H9 (cell line): Measurements from ENCODE around the gene NBEA. TPM values are rescaled to one million over a fixed set of nuclear protein-coding genes. Genes with fewer than 3 reads are reported as not detected.

ENCODE experiments used
- DNase-seq: peaks from one replicate; pipeline ENCODE4 v3.0.0-alpha.2; 2017
- H2AFZ ChIP-seq: one replicate; pipeline ENCODE4 v1.6.1; 2013; ENCODE audit warnings: mild to moderate bottlenecking, low read length, control low read depth, moderate library complexity
- H2AK5ac ChIP-seq: 2 replicates; pipeline ENCODE4 v1.6.1; 2013; ENCODE audit warnings: low read length, control low read depth, mixed read lengths; ENCODE audit not compliant: insufficient read length
- H2BK120ac ChIP-seq: one replicate; pipeline ENCODE4 v1.6.1; 2013; ENCODE audit warnings: low read depth, mild to moderate bottlenecking, low read length, control low read depth, inconsistent platforms; ENCODE audit not compliant: poor library complexity, severe bottlenecking
- H2BK12ac ChIP-seq: 2 replicates; pipeline ENCODE4 v1.6.1; 2013; ENCODE audit warnings: low read length, control low read depth, mixed read lengths, low read depth; ENCODE audit not compliant: insufficient read length
- H2BK15ac ChIP-seq: 2 replicates; pipeline ENCODE4 v1.6.1; 2013; ENCODE audit warnings: low read depth, low read length, control low read depth
- H2BK20ac ChIP-seq: one replicate; pipeline ENCODE4 v1.6.1; 2013; ENCODE audit warnings: low read depth, mild to moderate bottlenecking, low read length, control low read depth, inconsistent platforms; ENCODE audit not compliant: poor library complexity, severe bottlenecking
- H2BK5ac ChIP-seq: 2 replicates; pipeline ENCODE4 v1.6.1; 2013; ENCODE audit warnings: low read length, control low read depth, mixed read lengths; ENCODE audit not compliant: insufficient read length
- H3K14ac ChIP-seq: 2 replicates; pipeline ENCODE4 v1.6.1; 2013; ENCODE audit warnings: low read length, control low read depth; ENCODE audit not compliant: insufficient read depth
- H3K18ac ChIP-seq: 2 replicates; pipeline ENCODE4 v1.6.1; 2013; ENCODE audit warnings: low read depth, mild to moderate bottlenecking, mixed read lengths, low read length, control low read depth; ENCODE audit not compliant: insufficient read length
- H3K23ac ChIP-seq: 2 replicates; pipeline ENCODE4 v1.6.1; 2013; ENCODE audit warnings: low read length, control low read depth, mixed read lengths, low read depth; ENCODE audit not compliant: insufficient read length
- H3K23me2 ChIP-seq: 2 replicates; pipeline ENCODE4 v1.6.1; 2013; ENCODE audit warnings: low read depth, mild to moderate bottlenecking, mixed read lengths, low read length, control low read depth; ENCODE audit not compliant: insufficient read length, poor library complexity, severe bottlenecking
- H3K27ac ChIP-seq: 2 replicates; pipeline ENCODE4 v1.5.1; 2013; ENCODE audit warnings: low read length, control low read depth, mixed read lengths, low read depth; ENCODE audit not compliant: insufficient read length
- H3K27me3 ChIP-seq: 2 replicates; pipeline ENCODE4 v1.6.1; 2013; ENCODE audit warnings: low read length, control low read depth, inconsistent platforms; ENCODE audit not compliant: insufficient read depth
- H3K4ac ChIP-seq: 2 replicates; pipeline ENCODE4 v1.6.1; 2013; ENCODE audit warnings: low read depth, mild to moderate bottlenecking, control low read depth, inconsistent platforms, low read length, moderate library complexity
- H3K4me1 ChIP-seq: 2 replicates; pipeline ENCODE4 v1.6.1; 2013; ENCODE audit warnings: low read length, control low read depth, inconsistent platforms; ENCODE audit not compliant: insufficient read depth
- H3K4me2 ChIP-seq: 2 replicates; pipeline ENCODE4 v1.6.1; 2013; ENCODE audit warnings: low read length, control low read depth, mixed read lengths; ENCODE audit not compliant: insufficient read length, insufficient read depth
- H3K56ac ChIP-seq: 2 replicates; pipeline ENCODE4 v1.6.1; 2013; ENCODE audit warnings: low read depth, mild to moderate bottlenecking, mixed read lengths, low read length, control low read depth; ENCODE audit not compliant: insufficient read length
- H3K79me1 ChIP-seq: 2 replicates; pipeline ENCODE4 v1.6.1; 2013; ENCODE audit warnings: low read depth, mild to moderate bottlenecking, moderate library complexity, low read length, control low read depth, inconsistent platforms; ENCODE audit not compliant: insufficient read depth, poor library complexity, severe bottlenecking
- H3K79me2 ChIP-seq: 2 replicates; pipeline ENCODE4 v1.6.1; 2013; ENCODE audit warnings: low read length, control low read depth, inconsistent platforms; ENCODE audit not compliant: insufficient read depth
- H3K9ac ChIP-seq: 2 replicates; pipeline ENCODE4 v1.6.1; 2013; ENCODE audit warnings: low read length, control low read depth, mixed read lengths; ENCODE audit not compliant: insufficient read length; ENCODE audit errors: extremely low read depth
- H3K9me3 ChIP-seq: one replicate; pipeline ENCODE4 v1.6.1; 2013; ENCODE audit warnings: low read depth, low read length, inconsistent platforms; ENCODE audit not compliant: control insufficient read depth
- H3T11ph ChIP-seq: one replicate; pipeline ENCODE4 v1.6.1; 2013; ENCODE audit warnings: mild to moderate bottlenecking, low read length, control low read depth, inconsistent platforms
- H4K20me1 ChIP-seq: one replicate; pipeline ENCODE4 v1.6.1; 2013; ENCODE audit not compliant: control insufficient read depth, insufficient read length, insufficient read depth
- H4K5ac ChIP-seq: 2 replicates; pipeline ENCODE4 v1.6.1; 2013; ENCODE audit warnings: low read depth, mild to moderate bottlenecking, mixed read lengths, low read length, control low read depth; ENCODE audit not compliant: insufficient read length
- H4K8ac ChIP-seq: replicated peaks from 2 replicates; pipeline ENCODE4 v1.6.1; 2013; ENCODE audit warnings: low read length, control low read depth, mixed read lengths, low read depth; ENCODE audit not compliant: insufficient read length
- H4K91ac ChIP-seq: 2 replicates; pipeline ENCODE4 v1.6.1; 2013; ENCODE audit warnings: low read depth, mild to moderate bottlenecking, moderate library complexity, mixed read lengths, low read length, control low read depth; ENCODE audit not compliant: insufficient read length
- H3K27ac Mint-ChIP-seq, 3 experiments: 2 replicates in 2 of 3; 3 replicates in 1 of 3; pipeline ENCODE4 v1.8.0; 2020 to 2021; ENCODE audit warnings: mixed read lengths in 3 of 3, mild to moderate bottlenecking in 1 of 3, moderate library complexity in 1 of 3
- H3K27me3 Mint-ChIP-seq: 2 replicates; pipeline ENCODE4 v1.8.0; 2021; ENCODE audit warnings: low read depth, mild to moderate bottlenecking, moderate library complexity, mixed read lengths
- H3K36me3 Mint-ChIP-seq, 3 experiments: 2 replicates in 2 of 3; 3 replicates in 1 of 3; pipeline ENCODE4 v1.8.0; 2020 to 2021; ENCODE audit warnings: low read depth in 3 of 3, mixed read lengths in 3 of 3; ENCODE audit not compliant: insufficient read depth in 1 of 3
- H3K4me1 Mint-ChIP-seq, 2 experiments: 2 replicates each; pipeline ENCODE4 v1.8.0; 2020; ENCODE audit warnings: mixed read lengths in 2 of 2
- H3K4me3 Mint-ChIP-seq, 2 experiments: 2 replicates in 1 of 2; 3 replicates in 1 of 2; pipeline ENCODE4 v1.8.0; 2020 to 2021; ENCODE audit warnings: mild to moderate bottlenecking in 2 of 2, mixed read lengths in 2 of 2, moderate library complexity in 1 of 2
- H3K9me3 Mint-ChIP-seq, 2 experiments: 2 replicates in 1 of 2; 3 replicates in 1 of 2; pipeline ENCODE4 v1.8.0; 2020; ENCODE audit warnings: mild to moderate bottlenecking in 2 of 2, mixed read lengths in 2 of 2, moderate library complexity in 1 of 2
- WGBS: extraction: QIAGEN DNeasy Blood & Tissue Kit; methylation state at CpG from one replicate; pipeline ENCODE4 v1.1.7; 2013; ENCODE audit warnings: missing lambda C conversion rate, low lambda C conversion rate, mixed read lengths; ENCODE audit not compliant: insufficient read length; ENCODE audit errors: extremely low coverage; 5-methylcytosine and 5-hydroxymethylcytosine counted together
- total RNA-seq: library from RNA; stranded (reverse); gene quantifications from 2 replicates; pipeline ENCODE4 v1.2.1, GENCODE V29; 2021
- TF ChIP-seq, protein P1 (sequence below): fragments of 200-600 bp; sonication (generic); conservative IDR thresholded peaks from 3 replicates; pipeline ENCODE4 v1.8.0; 2021; ENCODE audit warnings: antibody characterized with exemption, mild to moderate bottlenecking

NBEA gene
- total RNA-seq, 1 experiment from 2014 or later = 17.3 TPM

DNA sequence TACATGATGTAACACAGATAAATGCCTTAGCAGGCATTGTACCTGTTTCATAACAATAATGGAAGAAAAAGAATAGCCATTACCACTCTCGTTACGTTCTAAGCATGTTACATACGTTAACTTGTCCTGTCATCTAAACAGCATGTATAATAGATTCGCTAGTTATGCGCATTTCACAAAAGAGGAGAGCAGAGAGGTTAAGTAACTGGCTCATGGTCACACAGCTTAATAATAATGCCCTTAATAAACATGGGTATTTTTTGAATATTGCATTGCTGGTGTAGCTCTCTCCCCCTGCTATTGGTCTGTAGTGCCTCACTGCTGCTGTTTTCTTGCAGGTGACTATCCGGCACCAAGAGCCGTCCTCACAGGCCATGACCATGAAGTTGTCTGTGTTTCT, 722.7 kb downstream of the NBEA start:
- no peaks in the 10 kb centered on the region for H3K9me3 Mint-ChIP-seq
- no CpG with 5 or more reads among the region's 7 CpGs for WGBS
- H2AFZ ChIP-seq = no peak overlapping the region
- H2BK5ac ChIP-seq = no peak overlapping the region
- peaks cover 0 to 2% of the 10 kb centered on the region in 2 experiments; a peak in 1 of 4 replicates for H3K4me1 Mint-ChIP-seq
- no peak overlapping the region for H3T11ph ChIP-seq
- no peaks in the 10 kb centered on the region for H3K9me3 ChIP-seq
- H3K18ac ChIP-seq = no peak overlapping the region
- no peaks in the 10 kb centered on the region for H4K20me1 ChIP-seq
- H3K79me1 ChIP-seq = no peaks in the 10 kb centered on the region
- no peak overlapping the region for H3K14ac ChIP-seq
- DNase-seq = no peak
- H3K9ac ChIP-seq = no peak overlapping the region
- H4K91ac ChIP-seq = no peak overlapping the region
- no peak overlapping the region for H4K5ac ChIP-seq
- TF ChIP-seq, protein P1, sequence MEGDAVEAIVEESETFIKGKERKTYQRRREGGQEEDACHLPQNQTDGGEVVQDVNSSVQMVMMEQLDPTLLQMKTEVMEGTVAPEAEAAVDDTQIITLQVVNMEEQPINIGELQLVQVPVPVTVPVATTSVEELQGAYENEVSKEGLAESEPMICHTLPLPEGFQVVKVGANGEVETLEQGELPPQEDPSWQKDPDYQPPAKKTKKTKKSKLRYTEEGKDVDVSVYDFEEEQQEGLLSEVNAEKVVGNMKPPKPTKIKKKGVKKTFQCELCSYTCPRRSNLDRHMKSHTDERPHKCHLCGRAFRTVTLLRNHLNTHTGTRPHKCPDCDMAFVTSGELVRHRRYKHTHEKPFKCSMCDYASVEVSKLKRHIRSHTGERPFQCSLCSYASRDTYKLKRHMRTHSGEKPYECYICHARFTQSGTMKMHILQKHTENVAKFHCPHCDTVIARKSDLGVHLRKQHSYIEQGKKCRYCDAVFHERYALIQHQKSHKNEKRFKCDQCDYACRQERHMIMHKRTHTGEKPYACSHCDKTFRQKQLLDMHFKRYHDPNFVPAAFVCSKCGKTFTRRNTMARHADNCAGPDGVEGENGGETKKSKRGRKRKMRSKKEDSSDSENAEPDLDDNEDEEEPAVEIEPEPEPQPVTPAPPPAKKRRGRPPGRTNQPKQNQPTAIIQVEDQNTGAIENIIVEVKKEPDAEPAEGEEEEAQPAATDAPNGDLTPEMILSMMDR = no peak
- no peaks in the 10 kb centered on the region for H3K27me3 Mint-ChIP-seq
- no peak overlapping the region for H3K4ac ChIP-seq
- H3K4me1 ChIP-seq = no peaks in the 10 kb centered on the region
- H2BK20ac ChIP-seq = no peak overlapping the region
- no peak overlapping the region for H2BK12ac ChIP-seq
- H3K27ac Mint-ChIP-seq = no peak overlapping the region
- H3K27ac ChIP-seq = no peak overlapping the region
- no peak overlapping the region for H3K4me3 Mint-ChIP-seq
- no peaks in the 10 kb centered on the region for H3K79me2 ChIP-seq
- no peak overlapping the region for H2BK120ac ChIP-seq
- H3K56ac ChIP-seq = no peak overlapping the region
- no peak overlapping the region for H3K4me2 ChIP-seq
- no peak overlapping the region for H4K8ac ChIP-seq
- no peaks in the 10 kb centered on the region; a peak in 1 of 7 replicates for H3K36me3 Mint-ChIP-seq
- no peaks in the 10 kb centered on the region for H3K23me2 ChIP-seq
- no peak overlapping the region for H2BK15ac ChIP-seq
- H3K27me3 ChIP-seq = no peaks in the 10 kb centered on the region
- H2AK5ac ChIP-seq = no peak overlapping the region
- no peak overlapping the region for H3K23ac ChIP-seq
